Measurements from ENCODE around the gene COLEC12.

The COLEC12 gene

DNA sequence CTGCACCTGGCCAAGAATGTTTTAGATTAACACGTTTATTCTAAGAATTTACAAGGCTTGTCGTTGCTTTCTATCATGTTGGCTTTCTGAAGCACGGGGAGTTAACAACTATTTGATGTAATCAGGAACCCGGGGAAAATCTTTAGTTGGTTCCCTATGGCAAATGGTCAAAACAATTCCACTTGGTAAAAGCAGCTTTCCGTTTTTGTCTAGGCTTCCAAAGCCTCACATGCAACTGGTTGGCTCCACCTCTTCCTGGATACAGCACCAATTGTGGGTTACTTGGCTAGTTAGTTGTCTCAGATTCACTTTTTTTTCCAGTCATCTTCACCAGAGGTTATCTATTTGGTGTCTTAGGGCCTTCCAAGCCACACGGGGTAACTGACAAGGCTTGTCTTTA, 2.8 kb downstream of the COLEC12 start:
- peaks cover 25% of the 10 kb centered on the region for H3K4me1 ChIP-seq (ENCODE audit: control insufficient read depth, insufficient read depth, low read length)
- H3K9me3 ChIP-seq (ENCODE audit: control insufficient read depth, insufficient read depth, low read depth, low read length) = no peaks in the 10 kb centered on the region
- no peak overlapping the region for H3K27ac ChIP-seq (ENCODE audit: extremely low read depth, low read depth, low read length)
- POLR2A ChIA-PET = no interaction called here
- H3K4me3 ChIP-seq (ENCODE audit: low read depth, low read length) = no peak overlapping the region
- CTCF ChIA-PET = interaction anchor here (0.6 to 5.0 kb wide), 21 partner anchors 8 to 333 kb away, joined by 3 to 28 read pairs (median 3); no protein-coding TSS in a partner anchor
- TF ChIP-seq ZNF302 (tag by site-specific recombination; IDR thresholded peaks at IDR 0.05; ENCODE audit: low read depth) = no peak
- peak; percentile 76; the same call in 1 of the 2 replicates for TF ChIP-seq SCRT1 (tag by site-specific recombination; IDR thresholded peaks at IDR 0.05; ENCODE audit: borderline replicate concordance)
- no peak for TF ChIP-seq EGR2 (tag by site-specific recombination; IDR thresholded peaks at IDR 0.05; ENCODE audit: low read depth)
- TF ChIP-seq GLIS2 (tag by site-specific recombination; IDR thresholded peaks at IDR 0.05) = no peak
- TF ChIP-seq MZF1 (tag by site-specific recombination; IDR thresholded peaks at IDR 0.05; ENCODE audit: borderline replicate concordance) = no peak
- no peak for TF ChIP-seq ZNF202 (tag by site-specific recombination; IDR thresholded peaks at IDR 0.05; ENCODE audit: borderline replicate concordance)
- peak; percentile 68 for TF ChIP-seq SCRT2 (tag by site-specific recombination; IDR thresholded peaks at IDR 0.05)
- no peaks in the 10 kb centered on the region for H3K36me3 ChIP-seq (ENCODE audit: control insufficient read depth in 2 of 2, insufficient read depth in 1 of 2, low read length in 2 of 2)

GRCh38 chr18:495452-495851, 5.0 kb downstream of the COLEC12 start:
- Histone ChIP-seq H3K4me3 (ENCODE audit: low read depth, low read length) (no peak overlapping the region), H3K4me1 (ENCODE audit: control insufficient read depth, insufficient read depth, low read length) (peaks cover 27% of the 10 kb centered on the region), H3K9me3 (ENCODE audit: control insufficient read depth, insufficient read depth, low read depth, low read length) (no peaks in the 10 kb centered on the region), H3K36me3 (ENCODE audit: control insufficient read depth in 2 of 2, insufficient read depth in 1 of 2, low read length in 2 of 2) (no peaks in the 10 kb centered on the region), H3K27ac (ENCODE audit: extremely low read depth, low read depth, low read length) (no peak overlapping the region)
- ChIA-PET CTCF (interaction anchor here (0.7 to 5.0 kb wide), 12 partner anchors 9 to 335 kb away, joined by 3 to 28 read pairs (median 6); no protein-coding TSS in a partner anchor), POLR2A (interaction anchor here (0.6 kb wide), 1 partner anchor 126 kb away, joined by 3 read pairs; no protein-coding TSS in a partner anchor)
- TF ChIP-seq SP7 (tag by site-specific recombination; IDR thresholded peaks at IDR 0.05) = no peak
- TF ChIP-seq GFI1B (tag by site-specific recombination; IDR thresholded peaks at IDR 0.05) = no peak
- TF ChIP-seq ZBTB17 (tag by site-specific recombination; IDR thresholded peaks at IDR 0.05) = peak; percentile 60; the same call in 1 of the 2 replicates
- TF ChIP-seq, protein P1, sequence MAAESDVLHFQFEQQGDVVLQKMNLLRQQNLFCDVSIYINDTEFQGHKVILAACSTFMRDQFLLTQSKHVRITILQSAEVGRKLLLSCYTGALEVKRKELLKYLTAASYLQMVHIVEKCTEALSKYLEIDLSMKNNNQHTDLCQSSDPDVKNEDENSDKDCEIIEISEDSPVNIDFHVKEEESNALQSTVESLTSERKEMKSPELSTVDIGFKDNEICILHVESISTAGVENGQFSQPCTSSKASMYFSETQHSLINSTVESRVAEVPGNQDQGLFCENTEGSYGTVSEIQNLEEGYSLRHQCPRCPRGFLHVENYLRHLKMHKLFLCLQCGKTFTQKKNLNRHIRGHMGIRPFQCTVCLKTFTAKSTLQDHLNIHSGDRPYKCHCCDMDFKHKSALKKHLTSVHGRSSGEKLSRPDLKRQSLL (tag by site-specific recombination; IDR thresholded peaks at IDR 0.05) = peak; percentile 51; the same call in 1 of the 2 replicates

- H3K27ac ChIP-seq (ENCODE audit: extremely low read depth, low read depth, low read length) = no peak overlapping the region
- H3K4me3 ChIP-seq (ENCODE audit: low read depth, low read length) = no peak overlapping the region
- H3K9me3 ChIP-seq (ENCODE audit: control insufficient read depth, insufficient read depth, low read depth, low read length) = no peaks in the 10 kb centered on the region
- CTCF ChIA-PET = interaction anchor here (0.6 to 5.0 kb wide), 4 partner anchors 9 to 53 kb away, joined by 3 to 28 read pairs (median 10); no protein-coding TSS in a partner anchor
- TF ChIP-seq ZNF837 (tag by site-specific recombination; IDR thresholded peaks at IDR 0.05) = no peak
- TF ChIP-seq ZNF202 (tag by site-specific recombination; IDR thresholded peaks at IDR 0.05; ENCODE audit: borderline replicate concordance) = no peak
- TF ChIP-seq KLF7 (tag by site-specific recombination; IDR thresholded peaks at IDR 0.05; ENCODE audit: borderline replicate concordance) = no peak
- TF ChIP-seq GLIS2 (tag by site-specific recombination; IDR thresholded peaks at IDR 0.05) = no peak
- no peak for TF ChIP-seq ZNF707 (tag by site-specific recombination; IDR thresholded peaks at IDR 0.05)
- no peak for TF ChIP-seq IKZF3 (tag by site-specific recombination; IDR thresholded peaks at IDR 0.05)
- no peak for TF ChIP-seq YY2 (tag by site-specific recombination; IDR thresholded peaks at IDR 0.05)
- TF ChIP-seq AEBP2 (tag by site-specific recombination; IDR thresholded peaks at IDR 0.05; ENCODE audit: borderline replicate concordance) = no peak
- TF ChIP-seq ZNF701 (tag by site-specific recombination; IDR thresholded peaks at IDR 0.05) = no peak
- TF ChIP-seq HOXC10 (CRISPR knock-in tag; IDR thresholded peaks at IDR 0.05) = no peak
- no peak for TF ChIP-seq ZFP37 (tag by site-specific recombination; IDR thresholded peaks at IDR 0.05)
- POLR2A ChIA-PET = no interaction called here
- peaks cover 27% of the 10 kb centered on the region for H3K4me1 ChIP-seq (ENCODE audit: control insufficient read depth, insufficient read depth, low read length)
- no peaks in the 10 kb centered on the region for H3K36me3 ChIP-seq (ENCODE audit: control insufficient read depth in 2 of 2, insufficient read depth in 1 of 2, low read length in 2 of 2)
Measured at GRCh38 chr18:495017-495416, 5.5 kb downstream of the COLEC12 start.

Data from HEK293 (cell line).